ENCODE measurements around the gene GALNT17.

Gene GALNT17

GRCh38 chr7:71511361-71511807 is 379.4 kb downstream of the GALNT17 start:
- DNase-seq: no peak

- DNase-seq: no peak
Observed at GRCh38 chr7:71517940-71518699, 386.2 kb downstream of the GALNT17 start.

- no peak for DNase-seq
Observed at GRCh38 chr7:71518880-71519279, 386.9 kb downstream of the GALNT17 start.

- DNase-seq: no peak
Observed at GRCh38 chr7:71521506-71521905, 389.6 kb downstream of the GALNT17 start.

- no peak for DNase-seq
Observed at GRCh38 chr7:71526106-71526505, 394.2 kb downstream of the GALNT17 start.

- DNase-seq: no peak
Observed at GRCh38 chr7:71527213-71527612, 395.3 kb downstream of the GALNT17 start.

GRCh38 chr7:71535616-71536015 is 403.7 kb downstream of the GALNT17 start:
- no peak for DNase-seq

GRCh38 chr7:71538210-71538609 is 406.3 kb downstream of the GALNT17 start:
- no peak for DNase-seq

- DNase-seq: no peak
Observed at GRCh38 chr7:71539615-71540014, 407.7 kb downstream of the GALNT17 start.

- DNase-seq: no peak
Observed at GRCh38 chr7:71541707-71542353, 409.9 kb downstream of the GALNT17 start.

- no peak for DNase-seq
Observed at GRCh38 chr7:71543396-71543795, 411.5 kb downstream of the GALNT17 start.

GRCh38 chr7:71544816-71545215 is 412.9 kb downstream of the GALNT17 start:
- no peak for DNase-seq

GRCh38 chr7:71547426-71547825 is 415.5 kb downstream of the GALNT17 start:
- DNase-seq: no peak

- DNase-seq: no peak
Observed at GRCh38 chr7:71548746-71549145, 416.8 kb downstream of the GALNT17 start.

GRCh38 chr7:71553306-71553705 is 421.4 kb downstream of the GALNT17 start:
- DNase-seq: no peak

- DNase-seq: no peak
Observed at GRCh38 chr7:71555758-71556157, 423.8 kb downstream of the GALNT17 start.

GRCh38 chr7:71558806-71559613 is 427.1 kb downstream of the GALNT17 start:
- no peak for DNase-seq

GRCh38 chr7:71560354-71560995 is 428.5 kb downstream of the GALNT17 start:
- no peak for DNase-seq

GRCh38 chr7:71563276-71563675 is 431.3 kb downstream of the GALNT17 start:
- DNase-seq: no peak

GRCh38 chr7:71566376-71566775 is 434.4 kb downstream of the GALNT17 start:
- no peak for DNase-seq

- no peak for DNase-seq
Observed at GRCh38 chr7:71566991-71567390, 435.0 kb downstream of the GALNT17 start.

- no peak for DNase-seq
Observed at GRCh38 chr7:71574153-71574860, 442.4 kb downstream of the GALNT17 start.
